A549 (cell line): Measurements from ENCODE around the gene LLGL2. TPM values are rescaled to one million over a fixed set of nuclear protein-coding genes. Genes with fewer than 3 reads are reported as not detected.
A peak's percentile ranks its signal among the peaks of the same experiment; 100 is the strongest.

Experiments
- ATAC-seq, 2 experiments: fragments of 200-7000 bp in 1 of 2; fragments of >200 bp in 1 of 2; cut with Nextera tagmentation in 1 of 2; cut with Tn5 transposase in 1 of 2; 3 replicates each; pipeline versions ENCODE4 v1.8.0 to v1.9.1; 2018 to 2020; ENCODE audit warnings: mild to moderate bottlenecking in 1 of 2, moderate library complexity in 1 of 2
- CTCF ChIA-PET: fragments of 300-600 bp; sonication (Branson Sonifier 250); formaldehyde crosslinking; extraction: SDS; loops from one replicate; lab custom pipeline; 2021; ENCODE audit warnings: antibody characterized with exemption, inconsistent platforms; lab: Yijun Ruan, JAX
- POLR2A ChIA-PET: fragments of 350-600 bp; formaldehyde crosslinking; extraction: SDS; loops from one replicate; lab custom pipeline; 2021; ENCODE audit warnings: antibody characterized with exemption, inconsistent platforms; lab: Yijun Ruan, JAX
- DNase-seq, 2 experiments: peaks; one replicate each; pipeline versions ENCODE4 v3.0.0 to v3.0.0-alpha.2; 2011 to 2016; ENCODE audit warnings: low read depth in 1 of 2, low spot score in 1 of 2
- FAIRE-seq: peaks from 2 replicates; lab custom pipeline; 2011; peaks lifted over from hg19 to GRCh38; lab: Jason Lieb, UNC
- H3K27ac ChIP-seq, 2 experiments: fragments of >200 bp; sonication (Bioruptor Twin); formaldehyde crosslinking; 3 replicates each; pipeline ENCODE4 v1.5.1; 2016 to 2017
- H3K4me1 ChIP-seq: fragments of >200 bp; sonication (Bioruptor Twin); formaldehyde crosslinking; 3 replicates; pipeline ENCODE4 v1.6.1; 2016
- H3K4me2 ChIP-seq: fragments of >200 bp; sonication (Bioruptor Twin); formaldehyde crosslinking; 3 replicates; pipeline ENCODE4 v1.6.1; 2016
- H3K4me3 ChIP-seq: fragments of >200 bp; sonication (Bioruptor Twin); formaldehyde crosslinking; 3 replicates; pipeline ENCODE4 v1.5.1; 2016
- H3K9me3 ChIP-seq: fragments of >200 bp; sonication (Bioruptor Twin); formaldehyde crosslinking; 3 replicates; pipeline ENCODE4 v1.6.1; 2016
- BHLHE40 ChIP-seq: IDR thresholded peaks from 2 replicates; pipeline ENCODE4 v1.6.1; 2012; ENCODE audit warnings: low read depth, low read length, inconsistent platforms
- CBX8 ChIP-seq: fragments of 200-600 bp; sonication (generic); IDR thresholded peaks from 2 replicates; pipeline ENCODE4 v1.6.1; 2016
- CHD2 ChIP-seq: fragments of 150-350 bp; IDR thresholded peaks from 2 replicates; pipeline ENCODE4 v1.6.1; 2014; ENCODE audit warnings: low read length; ENCODE audit not compliant: partially characterized antibody
- CHD4 ChIP-seq: fragments of 200-600 bp; sonication (generic); IDR thresholded peaks from 2 replicates; pipeline ENCODE4 v1.6.1; 2016; ENCODE audit warnings: antibody characterized with exemption, mild to moderate bottlenecking, borderline replicate concordance
- E2F6 ChIP-seq: IDR thresholded peaks from 2 replicates; pipeline ENCODE4 v1.6.1; 2012; ENCODE audit warnings: low read depth, borderline replicate concordance
- EHMT2 ChIP-seq: fragments of 200-600 bp; sonication (generic); IDR thresholded peaks from 2 replicates; pipeline ENCODE4 v1.6.1; 2016; ENCODE audit warnings: antibody characterized with exemption, low read depth, mild to moderate bottlenecking, moderate library complexity
- EP300 ChIP-seq, 2 experiments: fragments of >200 bp; sonication (Bioruptor Twin); formaldehyde crosslinking; IDR thresholded peaks; 2 replicates in 1 of 2; 3 replicates in 1 of 2; pipeline ENCODE4 v1.6.1; 2016 to 2017
- ESRRA ChIP-seq: fragments of 150-350 bp; IDR thresholded peaks from 2 replicates; pipeline ENCODE4 v1.6.1; 2014; ENCODE audit warnings: mild to moderate bottlenecking, low read length, borderline replicate concordance
- GATA3 ChIP-seq: IDR thresholded peaks from 2 replicates; pipeline ENCODE4 v1.6.1; 2012; ENCODE audit warnings: borderline replicate concordance
- HDAC2 ChIP-seq: fragments of 200-600 bp; sonication (generic); IDR thresholded peaks from 2 replicates; pipeline ENCODE4 v1.6.1; 2016
- HES2 ChIP-seq: fragments of >200 bp; sonication (Bioruptor Twin); formaldehyde crosslinking; IDR thresholded peaks from 2 replicates; pipeline ENCODE4 v1.6.1; 2016
- HEYL ChIP-seq: fragments of 250-450 bp; sonication (Bioruptor Pico); IDR thresholded peaks from 2 replicates; pipeline ENCODE4 v1.8.0; 2021; ENCODE audit warnings: mild to moderate bottlenecking, moderate library complexity
- JUNB ChIP-seq: fragments of >200 bp; sonication (Bioruptor Twin); formaldehyde crosslinking; IDR thresholded peaks from 2 replicates; pipeline ENCODE4 v1.6.1; 2016
- NFE2L2 ChIP-seq: fragments of 150-350 bp; conservative IDR thresholded peaks from 2 replicates; pipeline ENCODE4 v1.6.1; 2014; ENCODE audit warnings: low read length
- NR3C1 ChIP-seq: fragments of >200 bp; sonication (Bioruptor Twin); formaldehyde crosslinking; IDR thresholded peaks from 3 replicates; pipeline ENCODE4 v1.6.1; 2017
- PBX3 ChIP-seq: IDR thresholded peaks from 2 replicates; pipeline ENCODE4 v1.6.1; 2012
- PHF8 ChIP-seq: fragments of 200-600 bp; sonication (generic); IDR thresholded peaks from 2 replicates; pipeline ENCODE4 v1.6.1; 2016; ENCODE audit warnings: low read depth, mild to moderate bottlenecking, antibody characterized with exemption, moderate library complexity, borderline replicate concordance
- POLR2A ChIP-seq: IDR thresholded peaks from 2 replicates; pipeline ENCODE4 v1.6.1; 2012; ENCODE audit warnings: mild to moderate bottlenecking, low read length
- RNF2 ChIP-seq: fragments of 200-600 bp; sonication (generic); IDR thresholded peaks from 2 replicates; pipeline ENCODE4 v1.6.1; 2016; ENCODE audit warnings: low read depth, mild to moderate bottlenecking, antibody characterized with exemption, moderate library complexity, borderline replicate concordance
- SREBF2 ChIP-seq: fragments of 450-650 bp; IDR thresholded peaks from 2 replicates; pipeline ENCODE4 v1.6.1; 2014; ENCODE audit warnings: mild to moderate bottlenecking, moderate library complexity
- TFCP2L1 ChIP-seq: fragments of 250-450 bp; sonication (Bioruptor Pico); IDR thresholded peaks from 2 replicates; pipeline ENCODE4 v1.5.0; 2021; ENCODE audit warnings: mild to moderate bottlenecking
- ZNF302 ChIP-seq: fragments of 250-450 bp; sonication (Bioruptor Pico); IDR thresholded peaks from 2 replicates; pipeline ENCODE4 v1.9.0; 2021; ENCODE audit warnings: inconsistent platforms, mild to moderate bottlenecking, moderate library complexity
- WGBS: methylation state at CpG from one replicate; pipeline ENCODE4 v1.1.6; 2017; ENCODE audit errors: missing lambda C conversion rate; 5-methylcytosine and 5-hydroxymethylcytosine counted together
- polyA plus RNA-seq, 4 experiments: library from polyadenylated mRNA; depleted of rRNA in 3 of 4; stranded (reverse); fragments of >200 nt; fragmentation: RNase III in 1 of 4; extraction: RNeasy Plus Mini Kit Qiagen cat#74134 plus additional on column Dnase treatment in 1 of 4; gene quantifications; 2 replicates in 3 of 4; 3 replicates in 1 of 4; pipeline ENCODE4 v1.2.3, GENCODE V29; 2011 to 2017
- TF ChIP-seq, protein P1 (sequence below): IDR thresholded peaks from 2 replicates; pipeline ENCODE4 v1.6.1; 2012
- TF ChIP-seq, protein P2 (sequence below): fragments of 250-450 bp; sonication (Bioruptor Pico); IDR thresholded peaks from 2 replicates; pipeline ENCODE4 v1.5.0; 2021; ENCODE audit warnings: mild to moderate bottlenecking, moderate library complexity, borderline replicate concordance

The LLGL2 gene
- polyA plus RNA-seq, 2 of the 4 experiments (the other 2 are of a cell fraction), result 18.9 to 35.0 TPM

DNA sequence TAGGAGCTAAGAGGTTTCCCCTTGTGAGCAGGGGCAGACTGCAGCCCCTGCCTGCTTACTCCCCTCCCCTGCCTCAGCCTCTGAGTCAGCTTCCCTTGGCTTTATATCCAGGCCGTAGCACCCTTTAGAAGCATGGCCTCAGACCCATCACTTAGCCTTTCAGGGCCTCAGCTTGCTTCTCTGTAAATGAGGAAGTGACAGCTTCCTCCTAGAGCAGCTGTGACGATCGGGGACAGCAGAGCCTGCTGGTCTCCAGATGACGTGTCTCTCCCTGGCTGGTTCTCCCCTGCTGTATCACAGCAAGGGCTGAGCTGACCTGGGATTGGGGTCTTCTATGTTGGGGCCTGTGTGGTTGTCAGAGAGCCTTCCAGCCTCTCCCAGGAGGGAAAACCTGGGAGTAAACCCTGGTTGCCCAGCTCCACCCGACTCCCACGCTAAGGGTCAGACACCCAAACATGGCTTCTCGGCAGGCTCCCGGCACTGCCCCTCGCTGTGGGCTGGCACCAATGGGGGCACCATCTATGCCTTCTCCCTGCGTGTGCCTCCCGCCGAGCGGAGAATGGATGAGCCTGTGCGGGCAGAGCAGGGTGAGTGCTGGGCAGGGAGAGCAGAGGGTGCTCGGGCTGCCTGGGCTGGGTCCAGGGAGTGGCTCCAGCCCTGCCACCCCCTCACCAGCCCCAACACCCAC lies 45.8 kb downstream of the LLGL2 start:
- no peaks in the 10 kb centered on the region for H3K9me3 ChIP-seq
- H3K4me2 ChIP-seq, result no peak overlapping the region
- H3K4me3 ChIP-seq, result no peak overlapping the region
- FAIRE-seq (no peak), ATAC-seq (peak in 1 of 2 experiments; percentile 34; a peak in 3 of 6 replicates), DNase-seq (no peak)
- ChIA-PET POLR2A (interaction anchor here (0.7 kb wide), 1 partner anchor 79 kb away, joined by 5 read pairs; no protein-coding TSS in a partner anchor), CTCF (interaction anchor here (0.6 to 1.9 kb wide), 10 partner anchors 9 to 119 kb away, joined by 3 to 7 read pairs (median 3); partner anchors contain the start of genes SMIM5 and TSEN54)
- H3K27ac ChIP-seq, result peak overlapping the region in 1 of 2 experiments; percentile 0; a peak in 1 of 6 replicates
- H3K4me1 ChIP-seq, result no peaks in the 10 kb centered on the region
- WGBS, result 87% methylated on average over 15 of the region's 15 CpGs
- no peak for TF ChIP-seq HDAC2
- no peak for TF ChIP-seq E2F6
- no peak for TF ChIP-seq EHMT2
- TF ChIP-seq CHD2, result no peak
- TF ChIP-seq HES2, result no peak
- TF ChIP-seq, protein P1, sequence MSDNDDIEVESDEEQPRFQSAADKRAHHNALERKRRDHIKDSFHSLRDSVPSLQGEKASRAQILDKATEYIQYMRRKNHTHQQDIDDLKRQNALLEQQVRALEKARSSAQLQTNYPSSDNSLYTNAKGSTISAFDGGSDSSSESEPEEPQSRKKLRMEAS, result no peak
- no peak for TF ChIP-seq EP300 (IDR thresholded peaks at IDR 0.05)
- TF ChIP-seq, protein P2, sequence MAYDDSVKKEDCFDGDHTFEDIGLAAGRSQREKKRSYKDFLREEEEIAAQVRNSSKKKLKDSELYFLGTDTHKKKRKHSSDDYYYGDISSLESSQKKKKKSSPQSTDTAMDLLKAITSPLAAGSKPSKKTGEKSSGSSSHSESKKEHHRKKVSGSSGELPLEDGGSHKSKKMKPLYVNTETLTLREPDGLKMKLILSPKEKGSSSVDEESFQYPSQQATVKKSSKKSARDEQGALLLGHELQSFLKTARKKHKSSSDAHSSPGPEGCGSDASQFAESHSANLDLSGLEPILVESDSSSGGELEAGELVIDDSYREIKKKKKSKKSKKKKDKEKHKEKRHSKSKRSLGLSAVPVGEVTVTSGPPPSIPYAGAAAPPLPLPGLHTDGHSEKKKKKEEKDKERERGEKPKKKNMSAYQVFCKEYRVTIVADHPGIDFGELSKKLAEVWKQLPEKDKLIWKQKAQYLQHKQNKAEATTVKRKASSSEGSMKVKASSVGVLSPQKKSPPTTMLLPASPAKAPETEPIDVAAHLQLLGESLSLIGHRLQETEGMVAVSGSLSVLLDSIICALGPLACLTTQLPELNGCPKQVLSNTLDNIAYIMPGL (CRISPR knock-in tag), result no peak
- no peak for TF ChIP-seq NR3C1
- TF ChIP-seq JUNB, result no peak
- TF ChIP-seq CBX8, result no peak
- no peak for TF ChIP-seq PBX3
- no peak for TF ChIP-seq HEYL
- TF ChIP-seq RNF2, result no peak
- no peak for TF ChIP-seq TFCP2L1
- TF ChIP-seq CHD4, result no peak
- TF ChIP-seq GATA3, result no peak
- TF ChIP-seq BHLHE40, result no peak

DNA sequence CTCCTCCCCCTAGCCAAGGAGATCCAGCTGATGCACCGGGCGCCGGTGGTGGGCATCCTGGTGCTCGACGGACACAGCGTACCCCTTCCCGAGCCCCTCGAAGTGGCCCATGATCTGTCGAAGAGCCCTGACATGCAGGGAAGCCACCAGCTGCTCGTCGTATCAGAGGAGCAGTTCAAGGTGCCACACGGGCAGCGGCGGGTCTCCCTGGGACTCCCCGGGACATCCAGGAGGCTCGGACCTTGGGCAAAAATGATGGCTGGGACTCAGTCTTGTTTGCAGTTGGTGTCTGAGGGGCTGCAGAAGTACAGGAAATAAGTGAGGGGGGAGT lies 46.4 kb downstream of the LLGL2 start:
- H3K4me1 ChIP-seq, result no peaks in the 10 kb centered on the region
- FAIRE-seq, result no peak
- no peak overlapping the region for H3K27ac ChIP-seq
- 93% methylated on average over 16 of the region's 16 CpGs for WGBS
- no peak overlapping the region for H3K4me2 ChIP-seq
- ATAC-seq, result no peak
- TF ChIP-seq, protein P2 (CRISPR knock-in tag), result no peak
- TF ChIP-seq E2F6 (no peak), ZNF302 (CRISPR knock-in tag) (no peak), NFE2L2 (no peak), POLR2A (no peak), PHF8 (no peak), ESRRA (no peak), SREBF2 (no peak)
- H3K9me3 ChIP-seq, result no peaks in the 10 kb centered on the region
- CTCF ChIA-PET, result interaction anchor here (0.9 to 1.4 kb wide), 3 partner anchors 29 to 61 kb away, joined by 3 to 6 read pairs (median 3); partner anchors contain the start of genes SMIM5 and TSEN54
- no peak for DNase-seq
- no peak overlapping the region for H3K4me3 ChIP-seq
- POLR2A ChIA-PET, result no interaction called here
